ENCODE results near the gene LAMTOR4. TPM values are rescaled to one million over a fixed set of nuclear protein-coding genes. Genes with fewer than 3 reads are reported as not detected.

The LAMTOR4 gene
- total RNA-seq, 6 experiments from 2014 or later: 99.5 to 137 (median 110) TPM

- DNase-seq: no peak
- Mint-ChIP-seq H3K27me3 (ENCODE audit: insufficient read depth) (peaks cover 2% of the 10 kb centered on the region; the same call in 1 of the 2 replicates), H3K27ac (peak overlapping the region; percentile 87), H3K4me1 (ENCODE audit: low read depth) (peaks cover 33% of the 10 kb centered on the region), H3K9me3 (no peaks in the 10 kb centered on the region), H3K36me3 (ENCODE audit: low read depth) (no peaks in the 10 kb centered on the region), H3K4me3 (peak overlapping the region; percentile 91)
- no peak for TF ChIP-seq CTCF (IDR thresholded peaks at IDR 0.05)
These were observed 19.2 kb downstream of the LAMTOR4 start for GRCh38 chr7:100167912-100168323.

- no peak for DNase-seq
- no peak; the same call in 1 of the 2 replicates for TF ChIP-seq CTCF (IDR thresholded peaks at IDR 0.05)
- H3K9me3 Mint-ChIP-seq: no peaks in the 10 kb centered on the region
- H3K36me3 Mint-ChIP-seq (ENCODE audit: low read depth): no peaks in the 10 kb centered on the region
- H3K27ac Mint-ChIP-seq: no peak overlapping the region
- peaks cover 2% of the 10 kb centered on the region; the same call in 1 of the 2 replicates for H3K27me3 Mint-ChIP-seq (ENCODE audit: insufficient read depth)
- peaks cover 25% of the 10 kb centered on the region for H3K4me1 Mint-ChIP-seq (ENCODE audit: low read depth)
- peak overlapping the region; percentile 91; the same call in 1 of the 2 replicates for H3K4me3 Mint-ChIP-seq
These were observed 20.6 kb downstream of the LAMTOR4 start for GRCh38 chr7:100169147-100169850.

- Mint-ChIP-seq H3K27ac (no peak overlapping the region), H3K4me1 (ENCODE audit: low read depth) (peaks cover 25% of the 10 kb centered on the region), H3K4me3 (no peak overlapping the region; the same call in 1 of the 2 replicates), H3K36me3 (ENCODE audit: low read depth) (no peaks in the 10 kb centered on the region), H3K27me3 (ENCODE audit: insufficient read depth) (peaks cover 2% of the 10 kb centered on the region; the same call in 1 of the 2 replicates), H3K9me3 (no peaks in the 10 kb centered on the region)
- TF ChIP-seq CTCF (IDR thresholded peaks at IDR 0.05): no peak
- DNase-seq: no peak
These were observed 21.6 kb downstream of the LAMTOR4 start for GRCh38 chr7:100170101-100170897.

GRCh38 chr7:100171087-100171681, 22.5 kb downstream of the LAMTOR4 start:
- Mint-ChIP-seq H3K4me3 (no peak overlapping the region; the same call in 1 of the 2 replicates), H3K9me3 (no peaks in the 10 kb centered on the region), H3K36me3 (ENCODE audit: low read depth) (no peaks in the 10 kb centered on the region), H3K27me3 (ENCODE audit: insufficient read depth) (peaks cover 2% of the 10 kb centered on the region; the same call in 1 of the 2 replicates), H3K4me1 (ENCODE audit: low read depth) (peaks cover 25% of the 10 kb centered on the region), H3K27ac (no peak overlapping the region)
- no peak for TF ChIP-seq CTCF (IDR thresholded peaks at IDR 0.05)
- DNase-seq: no peak

GRCh38 chr7:100171840-100172239, 23.1 kb downstream of the LAMTOR4 start:
- Mint-ChIP-seq H3K4me3 (no peak overlapping the region), H3K36me3 (ENCODE audit: low read depth) (no peaks in the 10 kb centered on the region), H3K9me3 (no peaks in the 10 kb centered on the region), H3K4me1 (ENCODE audit: low read depth) (peaks cover 25% of the 10 kb centered on the region), H3K27me3 (ENCODE audit: insufficient read depth) (peaks cover 5% of the 10 kb centered on the region), H3K27ac (no peak overlapping the region)
- DNase-seq: no peak
- TF ChIP-seq CTCF (IDR thresholded peaks at IDR 0.05): no peak

Measured in HFFc6 (cell line).